ENCODE data around the gene SRRD. TPM values are rescaled to one million over a fixed set of nuclear protein-coding genes. Genes with fewer than 3 reads are reported as not detected.

SRRD gene
- total RNA-seq, 1 experiment from 2014 or later, result 25.1 TPM

- no peaks in the 10 kb centered on the region for H3K9me3 Mint-ChIP-seq
- no peak for TF ChIP-seq ZNF232 (CRISPR knock-in tag; IDR thresholded peaks at IDR 0.05)
- TF ChIP-seq SMAD4 (CRISPR knock-in tag; IDR thresholded peaks at IDR 0.05), result no peak
- TF ChIP-seq IRF1 (CRISPR knock-in tag; IDR thresholded peaks at IDR 0.05), result no peak
- TF ChIP-seq MYBL2 (CRISPR knock-in tag; IDR thresholded peaks at IDR 0.05), result no peak
- TF ChIP-seq GTF2I (CRISPR knock-in tag; conservative IDR thresholded peaks at IDR 0.05), result no peak
- TF ChIP-seq USF1 (CRISPR knock-in tag; IDR thresholded peaks at IDR 0.05), result no peak
- TF ChIP-seq ZNF671 (CRISPR knock-in tag; IDR thresholded peaks at IDR 0.05), result no peak
- TF ChIP-seq CBFB (CRISPR knock-in tag; IDR thresholded peaks at IDR 0.05; ENCODE audit: low read depth), result no peak
- TF ChIP-seq ZNF532 (CRISPR knock-in tag; IDR thresholded peaks at IDR 0.05; ENCODE audit: borderline replicate concordance), result no peak
- no peak for TF ChIP-seq USF2 (CRISPR knock-in tag; IDR thresholded peaks at IDR 0.05)
- no peak for TF ChIP-seq AR (CRISPR knock-in tag; IDR thresholded peaks at IDR 0.05)
- TF ChIP-seq E2F4 (CRISPR knock-in tag; IDR thresholded peaks at IDR 0.05; ENCODE audit: borderline replicate concordance, low read depth), result no peak
- no peak for TF ChIP-seq ZNF317 (CRISPR knock-in tag; IDR thresholded peaks at IDR 0.05; ENCODE audit: borderline replicate concordance, low read depth)
- no peak overlapping the region for H3K27ac Mint-ChIP-seq
- no peaks in the 10 kb centered on the region for H3K4me1 Mint-ChIP-seq
- no peak for ATAC-seq
- no peak overlapping the region for H3K4me3 Mint-ChIP-seq
- peaks cover 83% of the 10 kb centered on the region for H3K36me3 Mint-ChIP-seq
- POLR2A ChIA-PET, result no interaction called here
- no peaks in the 10 kb centered on the region for H3K27me3 Mint-ChIP-seq (ENCODE audit: low read depth)
- CTCF ChIA-PET, result no interaction called here
- no peak for DNase-seq (ENCODE audit: low spot score)
These were observed 12.9 kb upstream of the SRRD start for GRCh38 chr22:26470807-26471206.

GRCh38 chr22:26471522-26471921, 12.2 kb upstream of the SRRD start:
- Mint-ChIP-seq H3K27ac (no peak overlapping the region), H3K27me3 (ENCODE audit: low read depth) (no peaks in the 10 kb centered on the region), H3K36me3 (peaks cover 78% of the 10 kb centered on the region), H3K4me1 (no peaks in the 10 kb centered on the region), H3K9me3 (no peaks in the 10 kb centered on the region), H3K4me3 (no peak overlapping the region)
- POLR2A ChIA-PET, result no interaction called here
- no peak for TF ChIP-seq ZNF317 (CRISPR knock-in tag; IDR thresholded peaks at IDR 0.05; ENCODE audit: borderline replicate concordance, low read depth)
- DNase-seq (ENCODE audit: low spot score) (no peak), ATAC-seq (no peak)
- CTCF ChIA-PET, result interaction anchor here (0.7 kb wide), 1 partner anchor 10 kb away, joined by 3 read pairs; no protein-coding TSS in a partner anchor
